ENCODE results near the gene ITIH5.
"Not testable (repeated sequence)": the region's sequence is repeated elsewhere in the genome, so short reads cannot be mapped to it uniquely, and the experiment has no call there.

ITIH5 gene

DNA sequence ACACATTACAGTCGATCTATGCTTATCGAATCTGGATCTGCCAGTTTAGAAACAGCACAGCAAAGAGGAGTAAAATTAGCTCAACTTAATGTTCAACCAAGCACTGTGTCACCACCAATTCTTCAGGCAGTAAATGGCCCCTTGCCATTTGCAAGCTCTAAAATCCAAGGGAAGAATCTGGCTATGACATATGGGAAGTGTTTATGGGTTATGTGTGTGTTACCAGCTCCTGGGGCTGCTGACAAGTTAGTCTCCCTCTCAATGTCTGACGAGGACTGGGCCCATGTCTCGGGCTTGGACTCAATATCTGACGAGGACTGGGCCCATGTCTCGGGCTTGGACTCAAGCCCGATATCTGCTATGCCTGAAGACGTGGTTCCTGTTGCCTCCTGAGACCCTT, 30.7 kb upstream of the ITIH5 start:
- Histone ChIP-seq H3K27me3 (replicated peaks; ENCODE audit: insufficient read depth, low read length) (no peaks in the 10 kb centered on the region), H3K9ac (ENCODE audit: low read length) (no peak overlapping the region), H3K36me3 (replicated peaks; ENCODE audit: insufficient read depth, low read length) (no peaks in the 10 kb centered on the region), H3K4me1 (ENCODE audit: low read length) (no peaks in the 10 kb centered on the region), H3K9me3 (replicated peaks; ENCODE audit: insufficient read depth, low read length) (no peaks in the 10 kb centered on the region), H3F3A (ENCODE audit: insufficient read depth, low read length) (no peaks in the 10 kb centered on the region), H3K4me3 (ENCODE audit: low read length) (no peak overlapping the region), H2AFZ (ENCODE audit: low read length) (no peak overlapping the region), H3K4me2 (ENCODE audit: low read depth, low read length) (no peak overlapping the region), H3K9me2 (replicated peaks; ENCODE audit: insufficient read depth, low read length) (no peaks in the 10 kb centered on the region), H3K27ac (ENCODE audit: low read length) (no peak overlapping the region), H3K79me2 (ENCODE audit: low read length) (no peaks in the 10 kb centered on the region), H4K20me1 (ENCODE audit: insufficient read depth, low read length) (no peaks in the 10 kb centered on the region)
- TF ChIP-seq EZH2 (optimal IDR thresholded peaks at IDR 0.05; ENCODE audit: low read depth, low read length): no peak
- TF ChIP-seq EZH2phosphoT487 (IDR thresholded peaks at IDR 0.05; ENCODE audit: low read length): no peak
- TF ChIP-seq, protein P1, sequence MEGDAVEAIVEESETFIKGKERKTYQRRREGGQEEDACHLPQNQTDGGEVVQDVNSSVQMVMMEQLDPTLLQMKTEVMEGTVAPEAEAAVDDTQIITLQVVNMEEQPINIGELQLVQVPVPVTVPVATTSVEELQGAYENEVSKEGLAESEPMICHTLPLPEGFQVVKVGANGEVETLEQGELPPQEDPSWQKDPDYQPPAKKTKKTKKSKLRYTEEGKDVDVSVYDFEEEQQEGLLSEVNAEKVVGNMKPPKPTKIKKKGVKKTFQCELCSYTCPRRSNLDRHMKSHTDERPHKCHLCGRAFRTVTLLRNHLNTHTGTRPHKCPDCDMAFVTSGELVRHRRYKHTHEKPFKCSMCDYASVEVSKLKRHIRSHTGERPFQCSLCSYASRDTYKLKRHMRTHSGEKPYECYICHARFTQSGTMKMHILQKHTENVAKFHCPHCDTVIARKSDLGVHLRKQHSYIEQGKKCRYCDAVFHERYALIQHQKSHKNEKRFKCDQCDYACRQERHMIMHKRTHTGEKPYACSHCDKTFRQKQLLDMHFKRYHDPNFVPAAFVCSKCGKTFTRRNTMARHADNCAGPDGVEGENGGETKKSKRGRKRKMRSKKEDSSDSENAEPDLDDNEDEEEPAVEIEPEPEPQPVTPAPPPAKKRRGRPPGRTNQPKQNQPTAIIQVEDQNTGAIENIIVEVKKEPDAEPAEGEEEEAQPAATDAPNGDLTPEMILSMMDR (IDR thresholded peaks at IDR 0.05; ENCODE audit: low read length): no peak
- DNase-seq: no peak

DNA sequence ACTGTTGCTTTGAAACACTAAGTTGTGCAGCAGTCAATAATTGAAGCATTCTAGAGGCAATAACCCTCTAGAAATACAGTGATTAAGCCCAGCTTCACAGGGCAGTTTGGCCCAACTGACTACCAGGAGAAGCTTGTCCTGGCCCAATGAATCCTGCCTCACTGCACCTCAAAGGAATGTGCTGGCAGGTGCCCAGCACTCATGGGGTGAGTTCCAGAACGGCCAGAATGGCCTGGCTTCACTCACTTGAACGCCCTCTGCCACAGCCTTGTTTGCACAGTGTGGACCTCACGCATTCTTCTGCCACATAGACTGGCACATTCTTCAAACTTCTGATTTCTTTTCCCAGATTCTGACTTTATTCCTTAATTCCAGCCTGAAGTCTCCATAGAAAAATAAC, 29.8 kb upstream of the ITIH5 start:
- H3K4me1 ChIP-seq (ENCODE audit: low read length): no peaks in the 10 kb centered on the region
- no peaks in the 10 kb centered on the region for H3K79me2 ChIP-seq (ENCODE audit: low read length)
- H3K9ac ChIP-seq (ENCODE audit: low read length): no peak overlapping the region
- no peaks in the 10 kb centered on the region for H3K9me3 ChIP-seq (replicated peaks; ENCODE audit: insufficient read depth, low read length)
- H2AFZ ChIP-seq (ENCODE audit: low read length): no peak overlapping the region
- H4K20me1 ChIP-seq (ENCODE audit: insufficient read depth, low read length): no peaks in the 10 kb centered on the region
- H3K9me2 ChIP-seq (replicated peaks; ENCODE audit: insufficient read depth, low read length): no peaks in the 10 kb centered on the region
- no peak for DNase-seq
- H3K4me2 ChIP-seq (ENCODE audit: low read depth, low read length): no peak overlapping the region
- no peaks in the 10 kb centered on the region for H3K27me3 ChIP-seq (replicated peaks; ENCODE audit: insufficient read depth, low read length)
- H3K36me3 ChIP-seq (replicated peaks; ENCODE audit: insufficient read depth, low read length): no peaks in the 10 kb centered on the region
- no peaks in the 10 kb centered on the region for H3F3A ChIP-seq (ENCODE audit: insufficient read depth, low read length)
- TF ChIP-seq EZH2 (optimal IDR thresholded peaks at IDR 0.05; ENCODE audit: low read depth, low read length): no peak
- TF ChIP-seq, protein P1 (IDR thresholded peaks at IDR 0.05; ENCODE audit: low read length): no peak
- TF ChIP-seq EZH2phosphoT487 (IDR thresholded peaks at IDR 0.05; ENCODE audit: low read length): no peak
- H3K27ac ChIP-seq (ENCODE audit: low read length): no peak overlapping the region
- H3K4me3 ChIP-seq (ENCODE audit: low read length): no peak overlapping the region

DNA sequence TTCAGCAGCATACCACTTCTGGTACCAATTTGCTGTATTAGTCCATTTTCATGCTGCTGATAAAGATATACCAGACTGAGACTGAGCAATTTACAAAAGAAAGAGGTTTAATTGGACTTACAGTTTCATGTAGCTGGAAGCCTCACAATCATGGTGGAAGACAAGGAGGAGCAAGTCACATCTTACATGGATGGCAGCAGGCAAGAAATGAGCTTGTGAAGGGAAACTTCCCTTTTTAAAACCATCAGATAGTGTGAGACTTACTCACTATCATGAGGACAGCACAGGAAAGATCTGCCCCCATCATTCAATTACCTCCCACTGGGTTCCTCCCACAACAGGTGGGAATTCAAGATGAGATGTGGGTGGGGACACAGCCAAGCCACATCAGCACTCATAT, 26.4 kb upstream of the ITIH5 start:
- not testable (repeated sequence) for H2AFZ ChIP-seq (ENCODE audit: low read length); H3K27ac ChIP-seq (ENCODE audit: low read length); H3K4me1 ChIP-seq (ENCODE audit: low read length); DNase-seq; H3K4me2 ChIP-seq (ENCODE audit: low read depth, low read length); H3K27me3 ChIP-seq (replicated peaks; ENCODE audit: insufficient read depth, low read length); H3K9me2 ChIP-seq (replicated peaks; ENCODE audit: insufficient read depth, low read length); H3F3A ChIP-seq (ENCODE audit: insufficient read depth, low read length); H3K79me2 ChIP-seq (ENCODE audit: low read length); H4K20me1 ChIP-seq (ENCODE audit: insufficient read depth, low read length); H3K36me3 ChIP-seq (replicated peaks; ENCODE audit: insufficient read depth, low read length); H3K9me3 ChIP-seq (replicated peaks; ENCODE audit: insufficient read depth, low read length); H3K4me3 ChIP-seq (ENCODE audit: low read length); H3K9ac ChIP-seq (ENCODE audit: low read length)

DNA sequence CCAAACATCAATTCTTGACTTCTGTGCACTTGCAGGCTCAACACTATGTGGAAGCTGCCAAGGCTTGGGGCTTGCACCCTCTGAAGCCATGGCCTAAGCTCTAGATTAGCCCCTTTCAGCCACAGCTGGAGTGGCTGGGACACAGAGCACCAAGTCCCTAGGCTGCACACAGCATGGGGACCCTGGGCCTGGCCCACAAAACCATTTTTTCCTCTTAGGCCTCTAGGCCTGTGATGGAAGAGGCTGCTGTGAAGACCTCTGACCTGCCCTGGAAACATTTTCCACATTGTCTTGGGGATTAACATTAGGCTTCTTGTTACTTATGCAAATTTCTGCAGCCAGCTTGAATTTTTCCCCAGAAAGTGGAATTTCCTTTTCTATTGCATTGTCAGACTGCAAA, 25.6 kb upstream of the ITIH5 start:
- H3K4me1 ChIP-seq (ENCODE audit: low read length); DNase-seq; H3K4me2 ChIP-seq (ENCODE audit: low read depth, low read length); H3K36me3 ChIP-seq (replicated peaks; ENCODE audit: insufficient read depth, low read length); H3K4me3 ChIP-seq (ENCODE audit: low read length); H3K27me3 ChIP-seq (replicated peaks; ENCODE audit: insufficient read depth, low read length); H3K9me2 ChIP-seq (replicated peaks; ENCODE audit: insufficient read depth, low read length); H3K79me2 ChIP-seq (ENCODE audit: low read length); H3K27ac ChIP-seq (ENCODE audit: low read length); H3K9me3 ChIP-seq (replicated peaks; ENCODE audit: insufficient read depth, low read length); H4K20me1 ChIP-seq (ENCODE audit: insufficient read depth, low read length); H3K9ac ChIP-seq (ENCODE audit: low read length); H2AFZ ChIP-seq (ENCODE audit: low read length); H3F3A ChIP-seq (ENCODE audit: insufficient read depth, low read length): not testable (repeated sequence)

DNA sequence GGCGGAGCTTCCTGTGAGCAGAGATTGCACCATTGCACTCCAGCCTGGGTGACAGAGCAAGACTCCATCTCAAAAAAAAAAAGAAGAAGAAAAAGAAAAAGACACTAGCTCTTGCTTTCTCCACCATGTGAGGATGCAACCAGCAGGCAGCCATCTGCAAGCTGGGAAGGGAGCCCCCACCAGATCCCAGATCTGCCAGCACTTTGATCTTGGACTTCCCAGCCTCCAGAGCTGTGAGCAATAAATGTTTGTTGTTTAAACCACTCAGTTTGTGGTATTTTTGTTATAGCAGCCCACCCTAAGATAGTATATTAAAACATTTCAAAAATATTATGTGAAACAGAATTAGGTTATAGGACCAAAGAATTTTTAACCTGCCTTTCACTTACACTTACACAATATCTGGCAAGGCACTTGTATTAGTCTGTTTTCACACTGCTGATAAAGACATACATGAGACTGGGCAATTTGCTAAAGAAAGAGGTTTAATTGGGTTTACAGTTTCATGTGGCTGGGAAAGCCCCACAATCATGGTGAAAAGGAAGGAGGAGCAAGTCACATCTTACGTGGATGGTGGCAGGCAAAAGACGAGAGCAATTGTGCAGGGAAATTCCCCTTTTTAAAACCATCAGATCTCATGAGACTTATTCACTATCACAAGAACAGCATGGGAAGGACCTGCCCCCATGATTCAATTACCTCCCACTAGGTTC, 24.3 kb upstream of the ITIH5 start:
- not testable (repeated sequence) for H3K9me3 ChIP-seq (replicated peaks; ENCODE audit: insufficient read depth, low read length); H3K9ac ChIP-seq (ENCODE audit: low read length)

More for the DNA sequence above, 24.3 kb upstream of the ITIH5 start:
- not testable (repeated sequence) for H3K36me3 ChIP-seq (replicated peaks; ENCODE audit: insufficient read depth, low read length); H3K4me3 ChIP-seq (ENCODE audit: low read length); H4K20me1 ChIP-seq (ENCODE audit: insufficient read depth, low read length); H2AFZ ChIP-seq (ENCODE audit: low read length); H3K79me2 ChIP-seq (ENCODE audit: low read length); H3K27me3 ChIP-seq (replicated peaks; ENCODE audit: insufficient read depth, low read length); H3K9me2 ChIP-seq (replicated peaks; ENCODE audit: insufficient read depth, low read length); H3K4me2 ChIP-seq (ENCODE audit: low read depth, low read length); H3K27ac ChIP-seq (ENCODE audit: low read length); H3F3A ChIP-seq (ENCODE audit: insufficient read depth, low read length); H3K4me1 ChIP-seq (ENCODE audit: low read length)
- DNase-seq: peak; percentile 16

Measured in MM.1S (cell line).